ENCODE data around the gene HNRNPL.
"Not testable (repeated sequence)": the region's sequence is repeated elsewhere in the genome, so short reads cannot be mapped to it uniquely, and the experiment has no call there.

The HNRNPL gene

DNA sequence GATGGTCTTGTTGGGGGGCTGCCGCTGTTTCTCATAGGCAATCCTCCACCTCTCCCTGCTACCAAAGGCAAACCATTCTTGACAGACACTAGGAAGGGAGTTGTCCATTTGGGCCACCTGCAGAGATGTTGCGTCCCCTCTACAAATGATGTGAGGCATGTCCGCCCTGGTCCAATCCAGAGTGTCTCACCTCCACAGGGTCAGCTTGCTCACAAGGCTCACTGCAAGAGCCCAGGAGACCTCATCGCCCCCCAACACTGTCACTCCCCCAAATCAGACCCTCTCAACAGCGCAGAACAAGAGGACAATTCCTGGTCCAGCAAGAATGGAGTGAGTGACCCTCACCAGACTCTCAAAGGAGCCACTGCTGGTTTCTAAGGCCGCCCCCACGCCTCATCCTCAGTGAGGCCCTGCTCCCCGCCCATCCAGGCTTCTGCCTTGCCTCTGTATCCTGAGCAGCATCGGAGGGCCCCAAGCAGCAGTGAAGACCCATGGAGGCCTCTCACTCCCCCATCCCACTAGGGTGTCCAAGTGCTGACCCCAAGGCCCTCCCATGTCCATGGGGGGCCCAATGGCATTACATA, 6.5 kb downstream of the HNRNPL start:
- DNase-seq, result no peak

DNA sequence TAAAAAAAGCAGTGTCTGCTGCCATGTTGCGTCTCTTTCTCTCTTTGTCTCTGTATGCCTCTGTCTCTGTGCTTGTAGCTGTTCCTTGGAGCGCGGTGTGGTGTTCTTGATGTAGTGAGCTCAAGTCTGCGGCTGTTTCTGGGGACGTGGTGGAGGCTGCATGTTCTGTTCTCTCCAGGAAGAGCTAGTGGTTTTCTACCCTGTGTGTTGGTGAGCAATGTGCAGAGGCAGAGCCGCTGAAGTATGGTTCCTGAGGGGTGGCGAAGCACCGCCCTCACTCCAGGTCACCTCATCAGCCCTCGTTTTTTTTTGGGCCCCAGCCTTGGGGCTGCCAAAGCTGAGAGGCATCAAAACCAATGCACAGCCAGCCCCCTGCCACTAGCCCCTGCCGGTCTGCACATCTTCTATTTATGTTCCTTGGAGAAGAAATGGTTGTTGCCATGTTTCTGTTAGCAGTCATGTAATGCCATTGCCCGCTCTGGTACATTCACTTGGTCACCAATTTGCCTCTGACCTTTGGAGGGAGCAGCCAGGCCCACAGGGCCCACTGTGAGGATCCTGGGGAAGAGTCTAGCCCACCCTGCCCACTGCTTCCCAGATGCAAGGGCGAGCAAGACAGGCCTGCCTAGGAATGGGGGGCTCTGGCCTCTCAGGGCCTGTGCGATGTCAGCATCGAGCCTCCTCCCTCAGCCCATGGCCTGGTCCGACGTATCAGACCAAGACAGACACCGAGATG, 7.2 kb downstream of the HNRNPL start:
- peak; percentile 55 to 58 for DNase-seq

DNA sequence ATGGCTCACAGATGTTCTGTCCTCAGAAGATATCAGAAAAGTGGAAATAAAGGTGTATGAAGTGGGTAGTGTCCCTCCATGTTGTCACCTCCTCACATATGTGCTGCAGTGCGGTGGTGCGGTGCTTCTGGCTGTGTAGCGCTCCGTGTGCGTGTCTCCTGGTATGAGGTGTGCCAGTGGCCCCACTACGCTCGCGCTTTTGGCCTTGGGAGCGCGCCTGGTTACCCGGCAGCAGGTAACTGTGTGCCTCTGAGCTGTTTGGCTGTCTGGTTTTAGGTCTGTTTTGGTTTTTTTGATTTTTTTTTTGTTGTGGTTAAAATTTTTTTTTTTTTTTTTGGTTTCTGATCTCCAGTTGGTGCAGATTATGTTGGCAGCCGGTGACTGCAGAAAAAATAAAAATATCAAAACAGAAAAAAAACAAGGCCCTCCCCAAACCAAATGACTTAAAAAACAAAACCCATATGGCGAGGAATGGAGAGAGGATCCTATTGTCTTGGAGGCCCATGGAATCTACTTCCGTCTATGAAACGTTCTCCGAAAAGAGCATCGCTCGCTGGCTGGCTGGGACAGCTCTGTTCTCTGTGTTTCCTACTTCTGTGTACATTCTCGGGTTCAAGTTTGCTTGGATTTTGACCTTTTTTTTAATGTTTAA, 7.9 kb downstream of the HNRNPL start:
- DNase-seq, result no peak

DNA sequence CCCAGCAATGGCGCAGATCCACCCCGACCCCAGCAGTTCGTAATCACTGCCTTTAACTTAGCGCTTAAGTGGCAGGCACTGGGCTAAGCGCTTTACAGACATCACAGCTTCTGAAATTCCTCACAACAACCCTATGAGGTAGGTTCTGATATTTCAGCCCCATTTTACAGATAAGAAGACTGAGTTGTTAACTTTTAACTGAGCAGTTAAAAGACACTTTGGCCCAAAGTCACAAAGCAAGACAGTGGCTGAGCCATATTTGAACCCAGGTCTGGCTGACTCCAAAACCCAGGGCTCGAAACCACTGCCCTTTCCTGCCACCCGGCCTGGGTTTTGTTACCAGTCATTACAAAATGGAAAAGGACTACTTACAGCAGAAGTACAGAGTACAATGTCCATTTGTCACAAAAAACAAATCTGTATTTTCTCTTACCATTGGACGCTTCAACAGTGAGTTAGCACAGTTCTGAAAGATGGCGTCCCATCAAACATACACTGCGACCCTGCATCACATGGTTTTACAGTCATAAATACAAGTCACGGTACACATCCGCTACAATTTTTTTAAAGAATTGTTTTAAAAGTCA, 8.5 kb downstream of the HNRNPL start:
- DNase-seq, result no peak

DNA sequence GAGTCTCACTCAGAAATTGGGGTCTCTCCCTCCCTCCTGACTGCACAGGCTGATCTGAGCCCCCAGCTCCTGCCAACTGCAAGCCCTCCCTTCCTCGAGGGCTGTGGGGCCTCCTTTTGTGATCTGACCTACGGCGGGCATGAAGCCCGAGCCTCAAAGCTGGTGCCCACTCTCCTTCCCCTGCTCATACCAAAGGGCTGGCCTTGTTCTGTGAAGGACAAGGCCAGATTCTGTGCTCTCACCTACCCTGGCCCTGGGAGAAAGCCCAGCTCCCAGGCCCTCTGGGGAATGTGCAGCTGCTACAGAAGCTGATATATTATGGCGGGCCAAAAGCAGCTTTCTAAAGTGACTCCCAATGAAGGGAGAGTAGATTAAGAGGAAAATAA, 9.2 kb downstream of the HNRNPL start:
- DNase-seq, result no peak

DNA sequence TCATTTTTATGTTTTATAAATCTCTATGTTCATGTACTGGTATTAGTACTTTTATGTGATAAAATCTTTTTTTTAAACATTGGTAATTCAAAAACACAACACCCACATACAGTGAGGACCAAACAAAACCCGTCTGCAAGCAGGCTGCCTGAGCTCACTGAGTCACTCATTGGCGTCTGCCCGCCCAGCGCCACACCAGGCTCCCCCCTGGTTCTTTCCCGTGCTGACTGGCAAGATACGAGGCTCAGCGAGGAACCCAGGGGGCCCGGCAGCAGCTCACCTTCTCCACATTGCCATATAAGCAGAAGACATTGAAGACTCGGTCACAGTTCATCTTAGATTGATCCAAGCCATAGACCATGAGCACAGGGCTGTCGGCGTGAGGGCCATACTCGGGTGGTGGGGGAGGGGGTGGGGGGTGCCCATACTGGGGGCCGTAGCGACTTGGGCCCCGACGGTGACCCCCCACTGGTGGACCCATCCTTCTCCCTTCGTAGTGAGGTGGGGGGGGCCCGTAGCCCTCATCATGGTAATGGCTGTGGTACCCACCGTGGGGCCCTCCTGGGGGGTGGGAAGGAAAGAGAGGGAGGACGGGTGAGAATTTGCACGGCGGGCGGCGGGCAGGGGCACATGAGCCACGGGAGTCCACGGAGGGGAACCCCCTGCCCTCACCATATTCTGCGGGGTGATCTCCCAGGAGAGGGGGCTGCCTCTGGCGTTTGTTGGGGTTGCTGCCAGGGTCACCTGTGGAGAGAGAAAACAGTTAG, 9.8 kb downstream of the HNRNPL start:
- no peak for DNase-seq

DNA sequence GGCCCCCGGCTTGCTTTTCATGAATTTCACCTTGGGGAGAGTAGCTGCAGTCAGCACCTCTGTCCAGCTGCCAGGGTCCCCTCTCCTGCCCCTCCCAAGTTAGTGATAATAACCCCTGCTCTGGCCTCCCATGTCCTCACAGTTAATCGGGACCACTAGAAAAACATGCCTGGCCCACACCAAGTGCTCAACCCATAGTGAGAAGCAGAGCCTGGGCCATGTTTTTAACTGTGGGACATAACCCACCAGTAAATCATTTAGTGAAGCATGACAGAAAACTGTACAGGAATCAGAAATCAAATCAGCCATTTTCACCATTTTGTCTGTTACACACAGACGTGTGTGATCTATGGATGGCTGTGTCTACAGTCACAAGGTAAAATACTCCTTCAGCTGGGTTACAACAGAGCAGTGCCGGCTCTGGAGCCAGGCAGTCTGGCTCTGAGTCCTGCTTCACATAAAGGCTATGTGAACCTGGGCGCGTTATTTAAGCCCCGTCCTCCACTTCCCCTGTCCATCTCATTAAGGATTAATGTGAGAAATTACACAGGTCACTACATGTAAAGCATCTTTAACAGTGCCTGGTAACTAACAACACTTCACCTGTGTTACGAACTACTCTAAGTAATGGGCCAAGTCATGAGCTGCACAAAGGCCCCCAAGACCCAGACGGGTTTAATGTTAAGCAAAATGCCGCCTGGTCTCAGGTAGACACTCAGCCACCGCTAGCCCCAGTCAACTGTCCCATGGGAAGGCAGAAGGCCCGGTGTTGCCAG, 10.6 kb downstream of the HNRNPL start:
- DNase-seq, result no peak

DNA sequence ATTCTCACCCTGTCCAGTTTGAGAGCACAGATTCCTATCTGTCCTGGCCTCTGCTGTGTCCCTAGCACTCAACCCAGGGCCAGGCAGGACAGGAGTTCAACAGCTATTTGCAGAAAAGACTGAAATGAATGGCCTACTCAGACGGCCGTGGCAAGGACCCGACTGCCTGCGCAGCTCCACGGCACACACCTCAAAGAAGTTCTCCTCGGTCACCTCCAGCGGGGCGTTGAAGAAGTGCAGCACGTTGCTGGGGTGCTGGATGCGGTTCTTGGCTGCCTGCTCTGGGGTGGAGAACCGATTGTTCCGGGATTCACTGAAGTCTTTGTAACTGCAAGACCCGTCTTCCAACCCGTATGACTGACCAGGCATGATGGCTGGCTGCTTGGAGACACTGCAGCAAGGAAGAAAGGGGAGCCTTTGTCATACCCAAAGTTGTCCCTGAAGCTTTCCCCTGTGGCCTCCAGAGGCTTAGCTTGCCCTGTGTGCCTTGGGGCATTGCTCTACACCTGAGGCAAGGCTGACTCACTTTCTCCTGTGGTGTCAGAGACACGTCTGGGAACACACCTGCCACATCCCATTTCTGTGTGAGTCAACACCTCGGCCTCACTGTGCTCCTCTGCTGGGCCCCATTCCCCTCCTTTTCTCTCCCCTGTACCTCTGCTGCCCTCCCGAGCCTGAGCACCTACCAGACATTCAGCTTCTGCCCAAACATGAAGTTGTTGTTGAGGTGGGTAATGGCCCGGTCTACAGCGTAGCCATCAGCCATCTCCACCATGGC, 11.4 kb downstream of the HNRNPL start:
- DNase-seq, result peak; percentile 62 to 66

DNA sequence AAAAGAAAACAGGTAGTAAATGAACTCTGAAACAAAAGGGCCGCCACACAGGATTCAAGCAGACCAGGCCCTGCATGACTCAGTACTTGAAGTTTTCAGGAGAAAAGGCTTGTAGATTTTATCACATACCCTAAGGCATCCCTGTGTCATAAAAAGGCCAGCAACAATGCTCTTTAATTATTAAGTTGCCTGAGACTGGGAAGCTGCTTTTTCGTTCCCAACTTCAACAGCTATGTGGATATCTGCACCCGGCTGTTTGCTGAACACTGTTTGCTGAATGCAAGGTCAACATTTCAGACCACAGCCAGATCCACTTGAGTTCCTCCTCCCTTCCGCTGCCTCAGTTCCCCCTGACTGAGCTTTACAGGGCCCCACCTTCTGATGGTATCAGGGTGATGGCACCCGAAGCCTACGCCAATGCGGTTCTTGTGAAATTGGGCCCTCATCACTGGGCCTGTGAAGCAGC, 12.1 kb downstream of the HNRNPL start:
- no peak for DNase-seq

DNA sequence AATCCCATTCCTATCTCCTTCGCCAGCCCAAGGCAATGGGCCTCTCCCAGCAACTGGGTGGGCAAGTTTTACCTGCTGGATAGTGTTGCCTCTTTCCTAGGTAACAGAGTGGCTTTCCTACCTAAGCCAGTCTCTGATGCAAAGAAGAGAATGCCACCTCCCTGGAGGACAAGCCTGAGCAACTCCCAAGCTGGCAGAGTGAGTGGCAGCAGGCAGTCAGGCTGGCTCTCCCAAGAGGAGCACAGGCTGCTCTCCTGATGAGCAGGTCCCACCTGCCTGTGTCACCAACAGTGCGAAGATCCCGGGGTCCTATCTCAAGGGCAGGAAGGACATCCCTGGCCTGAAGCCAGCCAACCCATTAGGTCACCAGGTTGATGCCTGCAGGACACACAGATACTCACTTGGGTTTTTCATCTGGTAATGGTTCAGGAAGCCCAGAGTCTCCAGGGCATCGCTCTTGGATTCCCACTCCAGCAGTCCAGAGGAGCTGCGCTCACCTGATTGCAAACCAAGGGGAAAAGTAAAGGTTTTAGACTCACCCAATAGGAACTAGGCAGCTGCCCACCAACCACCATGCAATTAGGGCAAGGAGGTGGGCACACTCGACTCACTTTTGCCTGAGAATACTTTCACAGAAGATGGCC, 12.7 kb downstream of the HNRNPL start:
- no peak for DNase-seq

DNA sequence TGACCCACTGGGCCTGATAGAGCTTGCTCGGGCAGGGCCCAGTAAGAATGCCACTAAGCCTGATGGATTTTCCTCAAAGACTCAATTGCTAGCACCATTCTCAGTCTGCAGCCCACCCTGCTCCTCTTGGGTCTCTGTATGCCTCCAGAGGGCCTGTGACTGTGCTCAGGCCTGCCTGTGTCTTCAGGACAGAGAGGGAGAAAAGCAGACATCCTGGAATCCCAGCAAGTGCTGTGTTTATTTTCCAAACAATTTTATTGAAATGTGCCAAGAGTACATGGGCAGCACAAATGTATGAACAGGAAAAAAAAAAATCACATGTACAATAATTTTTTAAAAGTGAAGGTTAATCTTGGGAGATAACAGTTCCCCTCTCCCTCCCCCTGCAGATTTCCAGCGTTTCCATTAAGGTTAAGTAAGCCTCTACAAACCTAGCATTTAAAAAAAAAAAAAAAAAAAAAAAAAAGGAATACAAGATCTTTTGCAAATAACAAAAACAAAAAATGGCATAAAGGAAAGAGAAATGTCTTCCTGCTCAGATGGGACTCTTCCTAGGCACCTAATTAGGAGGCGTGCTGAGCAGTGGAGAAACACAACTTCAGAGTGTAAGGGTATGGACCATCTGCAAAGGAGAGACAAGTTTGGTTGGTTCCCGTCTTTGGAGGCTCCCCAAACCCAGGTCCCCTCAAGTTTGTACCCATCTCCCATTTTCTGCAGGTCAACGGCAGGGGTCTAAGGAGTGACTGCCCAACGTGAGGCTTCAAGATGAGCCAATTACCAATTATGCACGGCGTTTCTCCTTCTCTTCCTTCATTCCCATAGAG, 13.4 kb downstream of the HNRNPL start:
- DNase-seq, result no peak

DNA sequence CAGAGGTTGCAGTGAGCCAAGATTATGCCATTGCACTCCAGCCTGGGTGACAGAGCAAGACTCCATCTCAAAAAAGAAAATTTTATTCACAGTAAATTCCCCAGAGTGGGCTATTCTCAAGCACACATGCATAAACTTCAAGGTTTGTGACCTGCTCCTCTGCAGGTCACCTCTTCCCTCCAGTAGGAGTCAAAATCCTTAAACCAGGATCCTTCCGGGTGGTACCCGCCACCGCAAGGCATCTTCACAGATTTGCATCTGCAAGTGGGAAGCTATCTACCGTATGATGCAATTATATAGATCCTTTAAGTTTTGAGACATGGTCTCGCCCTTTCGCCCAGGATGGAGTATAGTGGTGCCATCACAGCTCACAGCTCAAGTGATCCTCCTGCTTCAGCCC, 15.2 kb downstream of the HNRNPL start:
- DNase-seq, result no peak

DNA sequence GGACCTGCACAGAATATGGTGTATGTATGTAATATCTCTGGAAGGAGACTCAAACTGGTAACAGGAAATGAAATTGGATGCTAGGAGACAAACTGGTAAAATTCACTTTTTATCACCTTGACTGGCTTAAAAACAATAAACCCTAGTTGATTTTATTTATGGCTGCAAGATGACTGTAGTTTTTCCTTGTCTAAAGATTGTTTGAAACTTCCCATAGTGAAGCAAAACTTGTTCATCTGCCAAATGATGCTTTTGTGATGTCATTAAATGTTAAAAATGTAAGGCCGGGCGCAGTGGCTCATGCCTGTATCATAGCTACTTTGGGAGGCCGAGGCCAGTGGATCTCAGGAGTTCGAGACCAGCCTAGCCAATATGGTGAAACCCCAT, 15.7 kb downstream of the HNRNPL start:
- no peak for DNase-seq

DNA sequence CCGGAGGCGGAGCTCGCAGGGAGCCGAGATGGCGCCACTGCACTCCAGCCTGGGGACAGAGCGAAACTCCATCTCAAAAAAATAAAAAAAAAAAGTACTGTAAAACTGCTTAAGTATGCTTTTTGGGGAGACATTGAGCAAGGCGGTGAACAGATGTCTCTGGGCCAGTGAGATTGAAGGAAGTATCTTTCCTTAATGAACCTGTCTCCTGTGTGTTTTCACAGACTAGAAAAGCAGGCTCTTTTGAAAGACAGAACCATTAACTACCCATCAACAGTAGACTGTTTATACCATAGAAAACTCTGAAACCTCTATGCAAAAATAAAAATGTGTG, 16.7 kb downstream of the HNRNPL start:
- DNase-seq, result no peak

DNA sequence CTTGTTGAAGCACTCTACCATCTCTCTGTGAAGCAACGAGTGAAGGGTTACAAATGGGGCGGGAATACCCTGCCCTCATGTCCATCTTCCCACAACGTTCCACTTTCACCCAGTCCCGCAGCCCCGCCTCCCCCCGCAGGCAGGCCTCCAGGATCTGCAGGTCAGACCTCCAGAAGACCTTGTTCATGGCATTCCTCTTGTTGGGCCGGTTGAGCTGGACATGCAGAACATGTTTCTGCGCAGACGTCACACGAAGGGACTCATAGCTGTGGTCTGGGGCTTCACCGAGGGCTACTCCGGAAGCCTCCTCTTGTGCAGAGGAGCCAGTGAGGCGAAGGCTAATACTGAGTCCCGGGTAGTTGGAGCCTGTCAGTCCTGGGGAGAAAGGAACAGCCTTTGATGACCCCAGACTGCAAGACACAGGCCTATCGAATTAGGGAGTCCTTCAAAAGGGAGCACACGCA, 18.6 kb downstream of the HNRNPL start:
- no peak for DNase-seq

DNA sequence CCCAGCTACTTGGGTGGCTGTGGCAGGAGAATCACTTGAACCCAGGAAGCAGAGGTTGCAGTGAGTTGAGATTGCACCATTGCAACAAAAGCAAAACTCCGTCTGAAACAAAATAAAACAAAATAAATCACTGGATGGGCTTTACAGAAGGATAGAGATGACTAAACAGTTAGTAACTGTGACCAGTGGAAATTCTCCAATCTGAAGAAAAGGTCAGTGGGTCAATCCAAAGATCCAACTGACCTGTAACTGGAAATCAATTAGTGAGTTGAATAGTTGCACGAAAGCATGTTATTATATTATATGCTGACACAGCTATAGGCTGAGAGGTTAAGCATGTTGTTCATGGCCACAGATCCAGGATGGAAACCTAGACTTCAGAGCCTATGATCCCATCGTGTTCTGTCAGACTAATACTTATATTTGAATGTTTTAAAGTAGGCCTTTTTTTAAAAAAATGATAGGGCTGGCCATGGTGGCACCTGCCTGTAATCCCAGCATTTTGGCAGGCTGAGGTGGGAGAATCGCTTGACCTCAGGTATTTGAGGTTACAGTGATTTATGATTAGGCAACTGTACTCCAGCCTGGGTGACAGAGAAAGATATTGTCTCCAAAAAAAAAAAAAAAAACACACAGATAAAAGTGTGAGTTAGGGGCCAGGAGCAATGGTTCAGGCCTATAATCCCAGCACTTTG, 19.6 kb downstream of the HNRNPL start:
- no peak for DNase-seq

DNA sequence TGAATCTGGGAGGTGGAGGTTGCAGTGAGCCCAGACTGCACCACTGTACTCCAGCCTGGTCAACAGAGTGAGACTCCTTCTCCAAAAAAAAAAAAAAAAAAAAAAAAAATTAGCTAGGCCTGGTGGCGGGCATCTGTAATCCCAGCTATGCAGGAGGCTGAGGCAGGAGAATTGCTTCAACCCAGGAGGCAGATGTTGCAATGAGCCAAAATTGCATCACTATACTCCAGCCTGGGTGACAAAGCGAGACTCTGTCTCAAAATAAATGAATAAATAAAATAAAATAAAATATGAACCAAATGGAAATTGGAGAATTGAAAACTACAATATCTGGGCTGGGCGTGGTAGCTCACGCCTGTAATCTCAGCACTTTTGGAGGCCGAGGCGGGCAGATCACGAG, 20.6 kb downstream of the HNRNPL start:
- not testable (repeated sequence) for DNase-seq

DNA sequence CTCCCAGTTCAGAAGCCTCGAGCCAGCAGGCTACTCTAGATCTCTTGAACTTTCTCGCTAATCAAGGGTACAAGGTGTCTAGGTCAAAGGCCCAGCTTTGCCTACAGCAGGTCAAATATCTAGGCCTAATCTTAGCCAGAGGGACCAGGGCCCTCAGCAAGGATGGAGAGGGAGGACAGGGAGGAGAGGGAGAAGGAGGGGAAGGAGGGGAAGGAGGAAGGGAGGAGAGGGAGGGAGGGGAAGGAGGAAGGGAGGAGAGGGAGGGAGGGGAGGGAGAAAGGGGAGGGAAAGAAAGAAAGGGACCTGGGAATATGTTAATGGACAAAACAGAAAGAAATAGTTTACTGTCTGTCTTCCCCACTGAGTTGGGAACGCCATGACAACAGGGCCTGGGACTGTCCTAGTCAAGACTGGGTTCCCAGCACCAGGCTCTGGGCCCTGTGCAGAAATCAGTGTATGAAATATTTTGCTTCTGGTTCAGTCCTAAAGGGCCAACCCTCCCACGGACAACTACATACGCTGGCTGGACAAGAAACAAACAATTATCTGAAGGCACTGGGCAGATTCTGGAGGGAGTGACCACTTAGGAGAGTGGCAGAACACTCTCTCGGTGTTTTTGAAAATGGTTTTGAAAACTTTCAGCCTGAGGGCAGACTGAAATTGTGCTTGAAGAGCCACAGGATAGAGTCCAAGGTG, 22.8 kb downstream of the HNRNPL start:
- DNase-seq, result no peak

DNA sequence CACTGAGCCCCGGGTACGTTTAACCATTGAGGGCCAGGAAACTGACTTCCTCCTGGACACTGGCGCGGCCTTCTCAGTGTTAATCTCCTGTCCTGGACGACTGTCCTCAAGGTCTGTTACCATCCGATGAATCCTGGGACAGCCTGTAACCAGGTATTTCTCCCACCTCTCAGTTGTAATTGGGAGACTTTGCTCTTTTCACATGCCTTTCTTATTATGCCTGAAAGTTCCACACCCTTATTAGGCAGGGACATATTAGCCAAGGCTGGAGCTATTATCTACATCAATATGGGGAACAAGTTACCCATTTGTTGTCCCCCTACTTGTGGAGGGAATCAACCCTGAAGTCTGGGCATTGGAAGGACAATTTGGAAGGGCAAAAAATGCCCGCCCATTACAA, 23.9 kb downstream of the HNRNPL start:
- not testable (repeated sequence) for DNase-seq

All from stimulated activated CD4-positive, alpha-beta T cell treated with anti-CD3 and anti-CD28 coated beads, Interleukin-2, amount 100 ng/mL, for 24 hours (primary cell).